ENCODE data around the gene MEP1A.
"Not testable (repeated sequence)": the region's sequence is repeated elsewhere in the genome, so short reads cannot be mapped to it uniquely, and the experiment has no call there.

Gene MEP1A

GRCh38 chr6:46834257-46834916 lies 41.2 kb downstream of the MEP1A start:
- DNase-seq = not testable (repeated sequence)

- not testable (repeated sequence) for DNase-seq
Observed at GRCh38 chr6:46834991-46835390, 41.8 kb downstream of the MEP1A start.

DNA sequence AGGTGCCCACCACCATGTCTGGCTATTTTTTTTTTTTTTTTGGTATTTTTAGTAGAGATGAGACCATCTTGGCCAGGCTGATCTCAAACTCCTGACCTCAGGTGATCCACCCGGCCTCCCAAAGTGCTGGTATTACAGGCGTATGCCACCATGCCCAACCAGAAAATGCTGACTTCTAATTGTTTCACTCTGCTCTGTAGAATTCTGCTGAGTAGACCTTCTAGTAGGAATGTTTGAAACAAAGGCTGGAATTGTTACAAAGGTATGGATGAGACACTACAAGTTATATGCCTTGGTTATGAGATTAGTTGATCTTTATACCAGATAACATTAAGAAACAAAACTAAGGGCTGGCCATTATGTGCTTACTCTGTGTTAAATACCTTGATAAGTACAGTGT lies 44.8 kb downstream of the MEP1A start:
- no peak for DNase-seq

GRCh38 chr6:46842252-46842846 lies 49.2 kb downstream of the MEP1A start:
- DNase-seq = not testable (repeated sequence)

GRCh38 chr6:46845126-46845525 lies 51.9 kb downstream of the MEP1A start:
- DNase-seq = no peak

- DNase-seq = peak; percentile 37
Observed at GRCh38 chr6:46848684-46849360, 55.6 kb downstream of the MEP1A start.

GRCh38 chr6:46849361-46849690 lies 56.1 kb downstream of the MEP1A start:
- DNase-seq = no peak

DNA sequence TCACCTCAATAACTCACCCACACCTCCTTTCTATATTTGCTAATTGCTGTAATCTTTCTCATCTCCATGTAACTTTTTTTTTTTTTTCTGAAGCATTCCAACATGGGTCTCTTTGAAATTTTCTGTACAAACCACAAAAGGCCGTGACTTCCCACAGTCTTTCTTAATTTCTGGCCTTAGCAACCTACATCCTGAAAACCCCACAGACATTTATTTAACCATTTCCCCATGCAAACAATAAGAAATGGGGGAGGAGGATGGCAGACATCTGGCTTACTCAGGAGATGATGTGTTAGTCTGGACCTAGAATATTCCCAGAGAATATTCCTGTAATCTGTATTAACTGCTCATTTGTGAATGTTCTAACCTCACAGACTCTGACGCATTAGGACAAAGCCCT lies 57.6 kb downstream of the MEP1A start:
- no peak for DNase-seq

DNA sequence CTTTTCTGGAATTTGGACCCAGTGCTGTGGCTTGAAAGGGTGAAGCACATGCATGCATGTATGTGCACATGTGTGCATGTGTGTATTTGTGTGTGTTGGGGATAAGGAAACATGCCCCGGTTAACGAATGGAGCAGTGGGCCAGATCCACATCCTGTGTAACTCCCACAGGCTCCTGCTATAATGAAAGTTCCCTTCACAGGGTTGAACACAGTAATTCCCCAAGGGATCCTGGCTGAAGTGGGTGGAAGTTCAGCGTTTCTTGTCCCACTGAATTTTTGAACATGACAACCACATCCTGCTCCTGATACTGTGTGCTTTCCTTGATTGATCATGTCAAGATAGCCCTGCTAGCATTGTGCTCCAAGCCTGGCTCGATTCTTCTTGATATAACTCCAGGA lies 58.4 kb downstream of the MEP1A start:
- not testable (repeated sequence) for DNase-seq

DNA sequence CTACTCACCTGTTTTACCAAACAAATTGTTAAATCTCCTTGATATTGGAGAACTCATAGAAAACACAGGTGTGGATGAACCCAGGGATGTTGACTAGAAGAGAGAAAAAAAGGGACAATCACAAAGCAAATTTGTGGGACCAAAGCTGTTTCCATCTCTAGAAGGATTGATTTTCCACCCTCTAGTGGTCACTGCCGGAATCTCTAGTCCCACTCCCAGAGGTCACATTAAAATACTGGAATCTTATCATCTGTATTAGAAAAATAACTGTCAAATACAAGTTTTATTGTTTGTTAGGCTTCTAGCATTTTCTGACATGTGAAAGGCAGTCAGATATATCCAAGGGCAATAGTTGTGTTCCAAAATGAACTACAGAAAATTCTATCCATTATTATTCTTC lies 62.8 kb downstream of the MEP1A start:
- DNase-seq = peak; percentile 2

DNA sequence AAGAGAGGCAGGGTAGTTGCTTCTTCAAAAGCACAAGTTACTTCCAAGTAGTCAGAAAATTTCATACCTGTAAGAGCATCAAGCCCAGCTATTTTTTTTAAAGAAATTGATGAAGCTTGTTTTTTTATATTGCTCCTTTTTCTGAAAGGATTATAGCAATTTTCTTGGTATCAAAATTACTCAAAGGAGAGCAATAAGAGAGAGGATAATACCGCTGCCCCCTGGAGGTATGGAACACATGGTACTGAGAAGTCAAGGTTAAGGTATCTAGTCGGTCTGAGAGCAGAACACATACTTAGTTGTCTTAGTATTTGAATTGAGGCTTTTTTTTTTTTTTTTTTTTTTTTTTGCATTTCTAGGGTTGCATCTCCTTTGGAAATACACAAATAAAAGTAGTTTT lies 69.2 kb downstream of the MEP1A start:
- no peak for DNase-seq

DNA sequence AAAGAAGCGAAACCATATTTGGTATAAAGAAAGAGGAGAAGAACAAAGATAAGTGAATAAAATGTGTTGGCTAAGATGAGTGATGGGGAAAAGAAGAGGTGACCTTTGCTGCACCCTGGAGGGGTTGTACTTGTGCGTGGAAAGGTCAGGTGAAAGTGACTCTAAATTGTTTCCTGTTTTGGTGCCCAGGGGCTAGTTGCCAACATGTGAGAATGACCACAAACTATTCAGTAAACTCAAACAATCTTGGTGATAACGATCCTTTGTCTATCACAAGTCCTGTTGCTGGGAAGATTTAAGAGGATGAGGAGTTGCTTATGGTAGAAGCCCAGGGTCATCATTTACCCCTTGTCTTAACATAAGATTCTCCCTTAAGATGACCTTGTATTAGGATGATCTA lies 70.6 kb downstream of the MEP1A start:
- no peak for DNase-seq

DNA sequence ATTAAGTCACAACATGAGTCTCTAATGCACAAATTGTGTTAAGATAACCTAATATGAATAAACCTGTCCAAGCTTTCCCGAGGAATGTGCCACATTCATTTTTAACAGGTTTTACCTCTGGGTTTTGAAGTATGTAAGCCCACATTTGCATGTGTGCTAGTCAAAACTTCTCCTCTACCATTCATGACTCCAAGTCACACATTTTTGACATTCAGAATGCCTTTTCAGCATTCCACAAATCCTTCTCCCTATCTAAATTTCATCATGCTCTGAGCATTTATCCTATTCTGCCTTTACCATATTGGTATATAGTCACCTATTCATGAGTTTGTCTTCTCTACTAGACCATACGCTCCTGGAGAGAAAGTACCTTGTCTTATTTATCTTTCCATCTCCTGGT lies 72.0 kb downstream of the MEP1A start:
- DNase-seq = no peak

GRCh38 chr6:46867411-46867810 lies 74.2 kb downstream of the MEP1A start:
- DNase-seq = no peak

GRCh38 chr6:46876126-46876525 lies 82.9 kb downstream of the MEP1A start:
- peak; percentile 33 for DNase-seq

GRCh38 chr6:46879003-46879402 lies 85.8 kb downstream of the MEP1A start:
- DNase-seq = no peak

GRCh38 chr6:46882645-46883044 lies 89.5 kb downstream of the MEP1A start:
- DNase-seq = no peak

GRCh38 chr6:46888031-46888430 lies 94.8 kb downstream of the MEP1A start:
- DNase-seq = no peak

DNA sequence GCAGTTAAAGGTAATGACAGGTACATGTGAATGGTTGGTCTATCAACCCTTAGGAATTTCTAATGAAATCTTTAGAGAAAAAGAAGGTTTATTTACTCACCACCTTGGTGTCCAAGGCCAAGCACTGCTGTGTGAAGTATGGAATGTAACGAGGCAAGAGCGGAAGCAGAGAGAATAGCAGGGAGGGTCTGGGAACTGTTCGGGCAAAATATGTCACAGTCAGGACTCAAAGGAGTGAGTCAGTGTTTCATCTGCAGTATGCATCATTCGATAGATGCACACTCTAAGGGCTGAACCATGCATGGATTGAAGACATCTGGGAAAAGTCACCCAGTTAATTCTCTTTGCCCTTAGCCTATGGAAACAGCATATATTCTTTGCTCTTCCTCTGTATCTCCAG lies 95.4 kb downstream of the MEP1A start:
- DNase-seq = no peak
